Mucosa of descending colon (tissue), 3 donors: ENCODE results near the gene ZNF511. TPM values are rescaled to one million over a fixed set of nuclear protein-coding genes. Genes with fewer than 3 reads are reported as not detected.

Source experiments
- ATAC-seq: fragments of 200-7000 bp; cut with Tn5 transposase; one replicate; pipeline ENCODE4 v1.9.1; 2020; ENCODE audit warnings: mild to moderate bottlenecking, moderate library complexity
- DNase-seq, 3 donors: peaks; one replicate each; pipeline ENCODE4 v3.0.0-alpha.2; 2020
- H3K36me3 ChIP-seq: fragments of 200-600 bp; one replicate; pipeline ENCODE4 v1.8.0; 2021; ENCODE audit warnings: low read depth, mild to moderate bottlenecking
- H3K4me1 ChIP-seq: fragments of 200-600 bp; one replicate; pipeline ENCODE4 v1.8.0; 2021; ENCODE audit warnings: low read depth, mild to moderate bottlenecking
- H3K4me3 ChIP-seq: fragments of 200-600 bp; one replicate; pipeline ENCODE4 v1.8.0; 2021; ENCODE audit warnings: mild to moderate bottlenecking
- H3K9me3 ChIP-seq: fragments of 200-600 bp; one replicate; pipeline ENCODE4 v1.8.0; 2021; ENCODE audit warnings: mild to moderate bottlenecking
- CTCF ChIP-seq: fragments of 200-600 bp; IDR thresholded peaks from one replicate; pipeline ENCODE4 v1.8.0; 2022; ENCODE audit warnings: antibody characterized with exemption, mild to moderate bottlenecking
- intact Hi-C, 2 donors: fragments of 100-400 bp; cut with DNase I in 1 of 2; cut with micrococcal nuclease in 1 of 2; formaldehyde crosslinking; loops; one replicate each; pipeline versions ENCODE4 v1.11.0 to v1.11.1; 2022; cut with DNase I, micrococcal nuclease
- total RNA-seq, 3 donors: library from RNA; stranded (reverse); fragmentation: NEBNext Ultra II Directional in 2 of 3; extraction: Animal tissue kit (Norgen Biotek cat#: 25700) in 2 of 3; gene quantifications; one replicate each; pipeline versions ENCODE4 v1.2.1 to v1.2.4, GENCODE V29; 2021 to 2023
- donor health status: DM: no; HTN: no; CAD: no; lungs with moderate emphysema.
- donor health status: DM: no; HTN: no; CAD: no.
- donor health status: DM: no; HTN: yes; CAD: no.

The ZNF511 gene
- total RNA-seq, 3 donors from 2014 or later = 39.1 to 54.0 (median 42.7) TPM

GRCh38 chr10:133289761-133290160, 19.0 kb upstream of the ZNF511 start:
- Histone ChIP-seq H3K36me3 (peaks cover 12% of the 10 kb centered on the region), H3K9me3 (no peaks in the 10 kb centered on the region), H3K4me3 (no peak overlapping the region), H3K4me1 (no peaks in the 10 kb centered on the region)
- intact Hi-C loops = no loop called here
- ATAC-seq (no peak), DNase-seq (no peak)
- no peak for TF ChIP-seq CTCF

GRCh38 chr10:133292919-133293809, 15.6 kb upstream of the ZNF511 start:
- no peaks in the 10 kb centered on the region for H3K9me3 ChIP-seq
- intact Hi-C loops = no loop called here
- peak; percentile 28 for ATAC-seq

GRCh38 chr10:133293810-133294119, 14.9 kb upstream of the ZNF511 start:
- no peaks in the 10 kb centered on the region for H3K4me1 ChIP-seq

More at GRCh38 chr10:133292919-133293809, 15.6 kb upstream of the ZNF511 start:
- DNase-seq = peak in 1 of 3 donors; percentile 50
- H3K4me1 ChIP-seq = no peaks in the 10 kb centered on the region
- TF ChIP-seq CTCF = no peak
- peaks cover 22% of the 10 kb centered on the region for H3K36me3 ChIP-seq
- H3K4me3 ChIP-seq = no peak overlapping the region

GRCh38 chr10:133294189-133294588, 14.5 kb upstream of the ZNF511 start:
- Histone ChIP-seq H3K9me3 (no peaks in the 10 kb centered on the region), H3K36me3 (peaks cover 31% of the 10 kb centered on the region), H3K4me3 (no peak overlapping the region), H3K4me1 (no peaks in the 10 kb centered on the region)
- intact Hi-C loops = no loop called here
- DNase-seq (peak in 1 of 3 donors; percentile 49), ATAC-seq (peak; percentile 19)
- no peak for TF ChIP-seq CTCF

More at GRCh38 chr10:133293810-133294119, 14.9 kb upstream of the ZNF511 start:
- ATAC-seq (no peak), DNase-seq (no peak)
- TF ChIP-seq CTCF = no peak
- intact Hi-C loops = no loop called here
- no peaks in the 10 kb centered on the region for H3K9me3 ChIP-seq
- no peak overlapping the region for H3K4me3 ChIP-seq
- peaks cover 27% of the 10 kb centered on the region for H3K36me3 ChIP-seq

- Histone ChIP-seq H3K36me3 (peaks cover 34% of the 10 kb centered on the region), H3K9me3 (no peaks in the 10 kb centered on the region), H3K4me3 (no peak overlapping the region), H3K4me1 (no peaks in the 10 kb centered on the region)
- DNase-seq (peak in 1 of 3 donors; percentile 50), ATAC-seq (no peak)
- intact Hi-C loops = no loop called here
- TF ChIP-seq CTCF = no peak
These were observed 13.0 kb upstream of the ZNF511 start for GRCh38 chr10:133295426-133296320.
